Prostate gland (tissue), 2 donors: Measurements from ENCODE around the gene APOBEC3B. TPM values are rescaled to one million over a fixed set of nuclear protein-coding genes. Genes with fewer than 3 reads are reported as not detected.

ENCODE experiments used
- DNase-seq: peaks from one replicate; pipeline ENCODE4 v3.0.0-alpha.2; 2019; ENCODE audit warnings: low spot score
- H3K27ac ChIP-seq, 2 donors: fragments of 200-600 bp; sonication (generic); 2 replicates each; pipeline ENCODE4 v1.5.1; 2017 to 2019
- H3K27me3 ChIP-seq: fragments of 200-600 bp; sonication (generic); replicated peaks from 2 replicates; pipeline ENCODE4 v1.5.1; 2019; ENCODE audit not compliant: insufficient read depth
- H3K36me3 ChIP-seq, 2 donors: fragments of 200-600 bp; sonication (generic); 1 replicate in 1 of 2; 2 replicates in 1 of 2; pipeline versions ENCODE4 v1.5.1 to v1.8.1; 2017 to 2019
- H3K4me1 ChIP-seq: fragments of 200-600 bp; sonication (generic); replicated peaks from 2 replicates; pipeline ENCODE4 v1.5.1; 2019
- H3K4me3 ChIP-seq, 2 donors: fragments of 200-600 bp; sonication (generic); 2 replicates each; pipeline ENCODE4 v1.5.1; 2017 to 2019
- H3K9me3 ChIP-seq: fragments of 200-600 bp; sonication (generic); 2 replicates; pipeline ENCODE4 v1.5.1; 2017
- CTCF ChIP-seq, 4 experiments: fragments of 200-600 bp in 2 of 4; fragments of 450-650 bp in 2 of 4; sonication (generic) in 2 of 4; IDR thresholded peaks; 1 replicate in 3 of 4; 2 replicates in 1 of 4; pipeline ENCODE4 v1.5.1; 2016 to 2019; ENCODE audit warnings: antibody characterized with exemption in 4 of 4, mild to moderate bottlenecking in 2 of 4, moderate library complexity in 2 of 4
- POLR2A ChIP-seq: fragments of 450-650 bp; IDR thresholded peaks from one replicate; pipeline ENCODE4 v1.6.1; 2016; ENCODE audit warnings: antibody characterized with exemption, mild to moderate bottlenecking
- POLR2AphosphoS5 ChIP-seq: sonication (generic); formaldehyde crosslinking; IDR thresholded peaks from one replicate; pipeline ENCODE4 v1.6.1; 2017; ENCODE audit warnings: antibody characterized with exemption
- WGBS: methylation state at CpG from one replicate; pipeline ENCODE4 v1.1.5; 2018; 5-methylcytosine and 5-hydroxymethylcytosine counted together
- intact Hi-C: fragments of 100-400 bp; cut with DNase I; formaldehyde crosslinking; loops from one replicate; pipeline ENCODE4 v1.14.2; 2022
- total RNA-seq, 2 donors: library from RNA; depleted of rRNA; stranded (reverse); fragments of >200 nt; gene quantifications; one replicate each; pipeline ENCODE4 v1.1.0, GENCODE V29; 2016

APOBEC3B gene
- total RNA-seq, 2 donors from 2014 or later, result 0.91 to 1.5 TPM

GRCh38 chr22:38946771-38947170 lies 35.4 kb upstream of the APOBEC3B start:
- DNase-seq, result no peak
- Histone ChIP-seq H3K36me3 (no peaks in the 10 kb centered on the region), H3K9me3 (no peaks in the 10 kb centered on the region), H3K27ac (no peak overlapping the region), H3K4me1 (no peaks in the 10 kb centered on the region), H3K4me3 (no peak overlapping the region), H3K27me3 (no peaks in the 10 kb centered on the region)
- intact Hi-C loops, result no loop called here
- TF ChIP-seq POLR2A (no peak), CTCF (IDR thresholded peaks at IDR 0.05) (no peak), POLR2AphosphoS5 (no peak)
- WGBS, result 88% methylated on average over 8 of the region's 8 CpGs

- H3K9me3 ChIP-seq, result no peaks in the 10 kb centered on the region
- no peaks in the 10 kb centered on the region for H3K36me3 ChIP-seq
- no peak overlapping the region for H3K27ac ChIP-seq
- TF ChIP-seq POLR2A, result no peak
- TF ChIP-seq POLR2AphosphoS5, result no peak
- TF ChIP-seq CTCF (IDR thresholded peaks at IDR 0.05), result no peak
- WGBS, result 83% methylated on average over 14 of the region's 14 CpGs
- no peak for DNase-seq
- H3K4me3 ChIP-seq, result no peak overlapping the region
- H3K4me1 ChIP-seq, result no peaks in the 10 kb centered on the region
- intact Hi-C loops, result no loop called here
- no peaks in the 10 kb centered on the region for H3K27me3 ChIP-seq
Observed at GRCh38 chr22:38947321-38948140, 34.6 kb upstream of the APOBEC3B start.

- no peak overlapping the region for H3K4me3 ChIP-seq
- H3K36me3 ChIP-seq, result no peaks in the 10 kb centered on the region
- H3K9me3 ChIP-seq, result no peaks in the 10 kb centered on the region
- WGBS, result 97% methylated on average over 7 of the region's 7 CpGs
- no peaks in the 10 kb centered on the region for H3K4me1 ChIP-seq
- H3K27me3 ChIP-seq, result no peaks in the 10 kb centered on the region
- no peak for DNase-seq
- TF ChIP-seq POLR2AphosphoS5 (no peak), POLR2A (no peak), CTCF (IDR thresholded peaks at IDR 0.05) (no peak)
- H3K27ac ChIP-seq, result no peak overlapping the region
- intact Hi-C loops, result no loop called here
Observed at GRCh38 chr22:38948181-38948940, 33.8 kb upstream of the APOBEC3B start.

- intact Hi-C loops, result no loop called here
- Histone ChIP-seq H3K4me3 (no peak overlapping the region), H3K27ac (no peak overlapping the region), H3K9me3 (no peaks in the 10 kb centered on the region), H3K27me3 (no peaks in the 10 kb centered on the region), H3K4me1 (no peaks in the 10 kb centered on the region), H3K36me3 (no peaks in the 10 kb centered on the region)
- TF ChIP-seq POLR2A (no peak), CTCF (IDR thresholded peaks at IDR 0.05) (no peak)
- no peak for DNase-seq
- whole genome bisulfite sequencing, result 70% methylated on average over 8 of the region's 8 CpGs
Observed at GRCh38 chr22:38949889-38950405, 32.2 kb upstream of the APOBEC3B start.
